GM23338 (cell line): ENCODE results near the gene SLC7A6. TPM values are rescaled to one million over a fixed set of nuclear protein-coding genes. Genes with fewer than 3 reads are reported as not detected.

ENCODE experiments used
- ATAC-seq: fragments of 200-7000 bp; cut with Tn5 transposase; 3 replicates; pipeline ENCODE4 v1.9.1; 2020
- DNase-seq: peaks from one replicate; pipeline ENCODE4 v3.0.0-alpha.2; 2015; ENCODE audit warnings: low spot score
- H2AFZ ChIP-seq: fragments of 200-600 bp; sonication (generic); 2 replicates; pipeline ENCODE4 v1.8.0; 2016; ENCODE audit warnings: antibody characterized with exemption, mild to moderate bottlenecking, moderate library complexity
- H3F3A ChIP-seq: fragments of 200-600 bp; sonication (generic); replicated peaks from 2 replicates; pipeline ENCODE4 v1.8.0; 2017; ENCODE audit warnings: antibody characterized with exemption, mixed run types, low read depth
- H3K27ac ChIP-seq: fragments of 200-600 bp; sonication (generic); 2 replicates; pipeline ENCODE4 v1.6.1; 2016; ENCODE audit warnings: low read depth
- H3K27me3 ChIP-seq: fragments of 200-600 bp; sonication (generic); 2 replicates; pipeline ENCODE4 v1.8.0; 2016; ENCODE audit warnings: mild to moderate bottlenecking, mixed run types, moderate library complexity; ENCODE audit not compliant: insufficient read depth
- H3K36me3 ChIP-seq: fragments of 200-600 bp; sonication (generic); 2 replicates; pipeline ENCODE4 v1.8.0; 2016; ENCODE audit warnings: mild to moderate bottlenecking; ENCODE audit not compliant: insufficient read depth
- H3K4me1 ChIP-seq: fragments of 200-600 bp; sonication (generic); 2 replicates; pipeline ENCODE4 v1.8.0; 2016; ENCODE audit warnings: mild to moderate bottlenecking, moderate library complexity; ENCODE audit not compliant: insufficient read depth
- H3K4me2 ChIP-seq: fragments of 200-600 bp; sonication (generic); 2 replicates; pipeline ENCODE4 v1.7.1; 2017; ENCODE audit warnings: mixed run types
- H3K4me3 ChIP-seq: fragments of 200-600 bp; sonication (generic); 2 replicates; pipeline ENCODE4 v1.6.1; 2016; ENCODE audit warnings: mixed run types
- H3K79me2 ChIP-seq: fragments of 200-600 bp; sonication (generic); replicated peaks from 2 replicates; pipeline ENCODE4 v1.8.0; 2017; ENCODE audit warnings: mild to moderate bottlenecking; ENCODE audit not compliant: insufficient read depth
- H3K9me2 ChIP-seq: fragments of 200-600 bp; sonication (generic); 2 replicates; pipeline ENCODE4 v1.8.0; 2017; ENCODE audit not compliant: insufficient read depth
- H4K20me1 ChIP-seq: fragments of 200-600 bp; sonication (generic); replicated peaks from 2 replicates; pipeline ENCODE4 v1.8.0; 2017; ENCODE audit warnings: mild to moderate bottlenecking; ENCODE audit not compliant: insufficient read depth
- H3K27ac Mint-ChIP-seq: 2 replicates; pipeline ENCODE4 v1.8.0; 2020; ENCODE audit warnings: inconsistent platforms, mild to moderate bottlenecking, moderate library complexity, mixed read lengths
- H3K27me3 Mint-ChIP-seq: 3 replicates; pipeline ENCODE4 v1.8.0; 2022; ENCODE audit warnings: low read depth, mild to moderate bottlenecking, moderate library complexity, mixed read lengths, inconsistent platforms; ENCODE audit not compliant: insufficient read depth, poor library complexity
- H3K36me3 Mint-ChIP-seq: 3 replicates; pipeline ENCODE4 v1.8.0; 2021; ENCODE audit warnings: low read depth, mild to moderate bottlenecking, inconsistent platforms, moderate library complexity, mixed read lengths
- H3K4me1 Mint-ChIP-seq: 3 replicates; pipeline ENCODE4 v1.8.0; 2020; ENCODE audit warnings: mild to moderate bottlenecking, inconsistent platforms, mixed read lengths
- H3K4me3 Mint-ChIP-seq: 3 replicates; pipeline ENCODE4 v1.8.0; 2021; ENCODE audit warnings: moderate library complexity, mild to moderate bottlenecking, inconsistent platforms, mixed read lengths
- H3K9me3 Mint-ChIP-seq: 3 replicates; pipeline ENCODE4 v1.8.0; 2020; ENCODE audit warnings: moderate library complexity, mild to moderate bottlenecking, inconsistent platforms, mixed read lengths
- CREB1 ChIP-seq: fragments of 250-450 bp; sonication (Bioruptor Pico); IDR thresholded peaks from 2 replicates; pipeline ENCODE4 v1.5.0; 2020; ENCODE audit warnings: low read depth, mild to moderate bottlenecking, moderate library complexity
- CTCF ChIP-seq, 2 experiments: fragments of 200-600 bp in 1 of 2; sonication (generic) in 1 of 2; conservative IDR thresholded peaks; 2 replicates each; pipeline versions ENCODE4 v1.5.1 to v1.6.1; 2016 to 2017; ENCODE audit warnings: antibody characterized with exemption in 2 of 2, low read depth in 2 of 2, mild to moderate bottlenecking in 2 of 2, moderate library complexity in 1 of 2
- ETS1 ChIP-seq: IDR thresholded peaks from 2 replicates; pipeline ENCODE4 v1.6.1; 2016; ENCODE audit warnings: antibody characterized with exemption
- EZH2 ChIP-seq: fragments of 200-600 bp; sonication (generic); IDR thresholded peaks from one replicate; pipeline ENCODE4 v1.8.0; 2017; ENCODE audit warnings: antibody characterized with exemption, mild to moderate bottlenecking, low read depth; ENCODE audit not compliant: unreplicated experiment
- EZH2phosphoT487 ChIP-seq: fragments of 200-600 bp; sonication (generic); IDR thresholded peaks from one replicate; pipeline ENCODE4 v1.8.1; 2018; ENCODE audit warnings: antibody characterized with exemption; ENCODE audit not compliant: unreplicated experiment
- JUNB ChIP-seq: IDR thresholded peaks from one replicate; pipeline ENCODE4 v1.6.1; 2016; ENCODE audit warnings: antibody characterized with exemption; ENCODE audit not compliant: unreplicated experiment
- NANOG ChIP-seq: IDR thresholded peaks from 2 replicates; pipeline ENCODE4 v1.6.1; 2016; ENCODE audit warnings: antibody characterized with exemption, borderline replicate concordance
- POLR2AphosphoS5 ChIP-seq: IDR thresholded peaks from 2 replicates; pipeline ENCODE4 v1.6.1; 2016; ENCODE audit warnings: antibody characterized with exemption, low read depth
- STAT1 ChIP-seq: IDR thresholded peaks from one replicate; pipeline ENCODE4 v1.6.1; 2016; ENCODE audit warnings: antibody characterized with exemption; ENCODE audit not compliant: unreplicated experiment
- ZNF114 ChIP-seq: fragments of 250-450 bp; sonication (Bioruptor Pico); IDR thresholded peaks from 2 replicates; pipeline ENCODE4 v1.5.0; 2020; ENCODE audit warnings: mild to moderate bottlenecking, moderate library complexity
- ZNF331 ChIP-seq: fragments of 250-450 bp; sonication (Bioruptor Pico); IDR thresholded peaks from 2 replicates; pipeline ENCODE4 v1.5.0; 2020; ENCODE audit warnings: low read depth, mild to moderate bottlenecking, moderate library complexity
- ZNF462 ChIP-seq: fragments of 250-450 bp; sonication (Bioruptor Pico); IDR thresholded peaks from 2 replicates; pipeline ENCODE4 v1.5.0; 2020; ENCODE audit warnings: mild to moderate bottlenecking, moderate library complexity
- polyA plus RNA-seq: library from polyadenylated mRNA; unstranded; fragments of >200 nt; fragmentation: Nextera tagmentation; extraction: Ambion mirVana; gene quantifications from 2 replicates; pipeline ENCODE4 v1.2.1, GENCODE V29; 2016
- total RNA-seq: library from RNA; depleted of rRNA; stranded (reverse); fragments of >200 nt; shearing (Covaris generic); gene quantifications from 2 replicates; pipeline ENCODE4 v1.2.3, GENCODE V29; 2014

Gene SLC7A6
- total and polyA plus RNA-seq, 2 experiments from 2014 or later: 16.6 to 30.9 TPM

- Histone ChIP-seq H3K27me3 (no peaks in the 10 kb centered on the region), H3K9me2 (no peaks in the 10 kb centered on the region), H3F3A (peaks cover 17% of the 10 kb centered on the region), H3K4me1 (peaks cover 10% of the 10 kb centered on the region), H3K79me2 (peaks cover 36% of the 10 kb centered on the region), H3K27ac (no peak overlapping the region), H3K36me3 (peaks cover 53% of the 10 kb centered on the region), H3K4me2 (no peak overlapping the region), H2AFZ (no peak overlapping the region), H4K20me1 (peaks cover 27% of the 10 kb centered on the region), H3K4me3 (no peak overlapping the region)
- Mint-ChIP-seq H3K27me3 (peaks cover 3% of the 10 kb centered on the region), H3K4me1 (peaks cover 6% of the 10 kb centered on the region), H3K9me3 (no peaks in the 10 kb centered on the region), H3K27ac (no peak overlapping the region), H3K36me3 (peaks cover 48% of the 10 kb centered on the region), H3K4me3 (no peak overlapping the region)
- TF ChIP-seq ZNF462 (CRISPR knock-in tag): no peak
- TF ChIP-seq EZH2phosphoT487: no peak
- no peak for TF ChIP-seq POLR2AphosphoS5
- TF ChIP-seq ZNF331 (CRISPR knock-in tag): no peak
- TF ChIP-seq ETS1: no peak
- TF ChIP-seq JUNB: no peak
- TF ChIP-seq CTCF (conservative IDR thresholded peaks at IDR 0.05; ENCODE audit: low read depth in 2 of 2): no peak
- TF ChIP-seq ZNF114 (CRISPR knock-in tag): no peak
- no peak for TF ChIP-seq STAT1
- no peak for TF ChIP-seq NANOG
- TF ChIP-seq CREB1 (CRISPR knock-in tag): no peak
- no peak for TF ChIP-seq EZH2
- DNase-seq (no peak), ATAC-seq (no peak)
Measured at GRCh38 chr16:68306633-68307032, 42.3 kb downstream of the SLC7A6 start.
